Adrenal gland (tissue), 5 donors: ENCODE results near the gene FXYD2.

Source experiments
- POLR2A ChIP-seq, 2 donors: fragments of 450-650 bp; IDR thresholded peaks; one replicate each; pipeline ENCODE4 v1.6.1; 2017; ENCODE audit warnings: antibody characterized with exemption in 2 of 2, mild to moderate bottlenecking in 2 of 2, moderate library complexity in 1 of 2
- TF ChIP-seq, protein P1 (sequence below), 6 experiments: fragments of 450-650 bp in 4 of 6; fragments of 200-600 bp in 2 of 6; sonication (generic) in 1 of 6; IDR thresholded peaks; 1 replicate in 5 of 6; 2 replicates in 1 of 6; pipeline versions ENCODE4 v1.5.1 to v1.8.0; 2016 to 2021; ENCODE audit warnings: antibody characterized with exemption in 6 of 6, mild to moderate bottlenecking in 2 of 6, moderate library complexity in 1 of 6
- donor health status: DM: no; HTN: no; CAD: no.

DNA sequence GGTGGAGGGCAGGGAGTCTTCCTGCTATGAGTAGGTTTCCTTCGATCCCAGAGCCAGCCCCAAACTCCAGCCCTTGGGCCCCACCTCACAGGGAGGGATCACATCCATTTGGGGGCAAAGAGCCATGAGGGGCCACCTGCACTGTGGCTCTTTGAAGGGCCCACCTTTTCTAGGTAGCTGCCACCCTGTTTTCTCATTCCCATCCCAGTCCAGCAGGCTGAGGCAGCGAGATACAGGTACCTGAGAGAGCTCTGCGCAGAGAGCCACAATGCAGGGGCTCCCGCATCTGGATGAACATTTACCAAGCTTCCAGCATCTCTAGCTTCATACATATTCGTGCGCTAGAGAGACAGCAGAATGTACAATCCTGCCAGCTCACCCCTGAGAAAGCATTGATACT is 35.6 kb upstream of the FXYD2 start:
- TF ChIP-seq, protein P1, sequence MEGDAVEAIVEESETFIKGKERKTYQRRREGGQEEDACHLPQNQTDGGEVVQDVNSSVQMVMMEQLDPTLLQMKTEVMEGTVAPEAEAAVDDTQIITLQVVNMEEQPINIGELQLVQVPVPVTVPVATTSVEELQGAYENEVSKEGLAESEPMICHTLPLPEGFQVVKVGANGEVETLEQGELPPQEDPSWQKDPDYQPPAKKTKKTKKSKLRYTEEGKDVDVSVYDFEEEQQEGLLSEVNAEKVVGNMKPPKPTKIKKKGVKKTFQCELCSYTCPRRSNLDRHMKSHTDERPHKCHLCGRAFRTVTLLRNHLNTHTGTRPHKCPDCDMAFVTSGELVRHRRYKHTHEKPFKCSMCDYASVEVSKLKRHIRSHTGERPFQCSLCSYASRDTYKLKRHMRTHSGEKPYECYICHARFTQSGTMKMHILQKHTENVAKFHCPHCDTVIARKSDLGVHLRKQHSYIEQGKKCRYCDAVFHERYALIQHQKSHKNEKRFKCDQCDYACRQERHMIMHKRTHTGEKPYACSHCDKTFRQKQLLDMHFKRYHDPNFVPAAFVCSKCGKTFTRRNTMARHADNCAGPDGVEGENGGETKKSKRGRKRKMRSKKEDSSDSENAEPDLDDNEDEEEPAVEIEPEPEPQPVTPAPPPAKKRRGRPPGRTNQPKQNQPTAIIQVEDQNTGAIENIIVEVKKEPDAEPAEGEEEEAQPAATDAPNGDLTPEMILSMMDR (IDR thresholded peaks at IDR 0.05) = no peak
- TF ChIP-seq POLR2A (IDR thresholded peaks at IDR 0.05) = no peak
